ENCODE measurements around the gene ARL5C. TPM values are rescaled to one million over a fixed set of nuclear protein-coding genes. Genes with fewer than 3 reads are reported as not detected.

The ARL5C gene
- total and polyA plus RNA-seq, 2 donors (not counting 1 experiment from before 2014, with no cell fraction given), result not detected

- H3K9me3 Mint-ChIP-seq (ENCODE audit: insufficient read depth), result no peaks in the 10 kb centered on the region
- ATAC-seq (ENCODE audit: low read depth) (peak; percentile 62), DNase-seq (no peak)
- intact Hi-C loops (cut with micrococcal nuclease), result loop anchor here (1.0 to 10.0 kb wide), 3 partner anchors 10 to 205 kb away; partner anchors contain the start of genes FBXL20 and PLXDC1
- Histone ChIP-seq H3K4me1 (ENCODE audit: control insufficient read depth in 2 of 2, insufficient read depth in 2 of 2, low read length in 2 of 2) (peaks cover 37 to 61% of the 10 kb centered on the region in 2 donors), H3K27ac (ENCODE audit: low read length in 2 of 2) (peak overlapping the region; percentile 89 to 99), H3K4me3 (ENCODE audit: control extremely low read depth in 1 of 5, extremely low read depth in 1 of 5, insufficient read depth in 1 of 5, low read depth in 2 of 5, low read length in 4 of 5) (peak overlapping the region; percentile 78 to 100 (median 95)), H3K9ac (ENCODE audit: low read length) (peak overlapping the region; percentile 91), H3K36me3 (replicated peaks in 1 of 2; ENCODE audit: control extremely low read depth in 1 of 2, control insufficient read depth in 1 of 2, extremely low read depth in 1 of 2, insufficient read depth in 2 of 2, low read length in 1 of 2) (peaks cover 2 to 36% of the 10 kb centered on the region in 2 experiments), H3K4me2 (replicated peaks; ENCODE audit: low read depth, low read length, poor library complexity, severe bottlenecking) (peak overlapping the region; percentile 83), H2AFZ (ENCODE audit: insufficient read depth, low read depth, low read length, poor library complexity, severe bottlenecking) (peak overlapping the region; percentile 74), H3K27me3 (replicated peaks in 1 of 4; ENCODE audit: control extremely low read depth in 1 of 4, control insufficient read depth in 3 of 4, insufficient read depth in 4 of 4, low read length in 3 of 4) (no peaks in the 10 kb centered on the region), H3K9me3 (ENCODE audit: control extremely low read depth in 1 of 3, control insufficient read depth in 2 of 3, insufficient read depth in 1 of 3, low read length in 2 of 3) (no peaks in the 10 kb centered on the region), H3K79me2 (ENCODE audit: control insufficient read depth, insufficient read depth, low read length) (peaks cover 20% of the 10 kb centered on the region), H4K20me1 (ENCODE audit: control insufficient read depth, insufficient read depth, low read length, poor library complexity, severe bottlenecking) (peaks cover 38% of the 10 kb centered on the region)
- peaks cover 57% of the 10 kb centered on the region for H3K4me1 Mint-ChIP-seq
- ChIA-PET POLR2A (interaction anchor here (0.6 to 1.9 kb wide), 15 partner anchors 9 to 530 kb away, joined by 3 to 19 read pairs (median 5); partner anchors contain the start of genes CDK12, LASP1, MIEN1 and RPL23), CTCF (interaction anchor here (1.0 to 18.9 kb wide), 8 partner anchors 9 to 216 kb away, joined by 3 to 707 read pairs (median 11); no protein-coding TSS in a partner anchor)
- peak overlapping the region; percentile 89 for H3K4me3 Mint-ChIP-seq
- H3K27me3 Mint-ChIP-seq, result no peaks in the 10 kb centered on the region
- TF ChIP-seq, protein P1, sequence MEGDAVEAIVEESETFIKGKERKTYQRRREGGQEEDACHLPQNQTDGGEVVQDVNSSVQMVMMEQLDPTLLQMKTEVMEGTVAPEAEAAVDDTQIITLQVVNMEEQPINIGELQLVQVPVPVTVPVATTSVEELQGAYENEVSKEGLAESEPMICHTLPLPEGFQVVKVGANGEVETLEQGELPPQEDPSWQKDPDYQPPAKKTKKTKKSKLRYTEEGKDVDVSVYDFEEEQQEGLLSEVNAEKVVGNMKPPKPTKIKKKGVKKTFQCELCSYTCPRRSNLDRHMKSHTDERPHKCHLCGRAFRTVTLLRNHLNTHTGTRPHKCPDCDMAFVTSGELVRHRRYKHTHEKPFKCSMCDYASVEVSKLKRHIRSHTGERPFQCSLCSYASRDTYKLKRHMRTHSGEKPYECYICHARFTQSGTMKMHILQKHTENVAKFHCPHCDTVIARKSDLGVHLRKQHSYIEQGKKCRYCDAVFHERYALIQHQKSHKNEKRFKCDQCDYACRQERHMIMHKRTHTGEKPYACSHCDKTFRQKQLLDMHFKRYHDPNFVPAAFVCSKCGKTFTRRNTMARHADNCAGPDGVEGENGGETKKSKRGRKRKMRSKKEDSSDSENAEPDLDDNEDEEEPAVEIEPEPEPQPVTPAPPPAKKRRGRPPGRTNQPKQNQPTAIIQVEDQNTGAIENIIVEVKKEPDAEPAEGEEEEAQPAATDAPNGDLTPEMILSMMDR (IDR thresholded peaks at IDR 0.05), result no peak
- TF ChIP-seq EZH2 (IDR thresholded peaks at IDR 0.05; ENCODE audit: borderline replicate concordance, insufficient read depth, low read depth, low read length, poor library complexity, severe bottlenecking), result no peak
- no CpG with 5 or more reads among the region's 10 CpGs for WGBS (ENCODE audit: insufficient coverage)
- peak overlapping the region; percentile 100 for H3K27ac Mint-ChIP-seq
Measured at GRCh38 chr17:39199820-39200069, 33.8 kb upstream of the ARL5C start.

DNA sequence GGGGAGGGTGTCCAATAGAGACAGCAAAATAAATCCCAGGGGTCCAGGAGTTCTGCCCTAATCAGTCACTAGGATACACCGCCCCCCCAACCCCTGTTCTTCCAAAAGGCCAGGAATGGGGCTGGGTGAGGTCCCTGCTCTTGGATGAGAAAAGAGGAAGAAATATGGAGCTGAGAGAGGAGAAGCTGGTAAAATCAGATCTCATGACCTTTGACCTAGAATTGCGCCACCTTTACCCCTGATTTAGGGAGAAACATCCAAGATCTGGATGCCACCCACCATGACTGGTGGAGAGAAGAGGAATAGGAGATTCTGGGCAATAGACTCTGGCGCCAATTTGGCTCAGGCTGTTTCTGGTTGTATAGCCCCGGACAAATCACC is 32.2 kb upstream of the ARL5C start:
- intact Hi-C loops (cut with micrococcal nuclease), result loop anchor here (5.0 kb wide), 1 partner anchor 46 kb away; the partner anchor contains the start of gene PLXDC1
- ChIA-PET CTCF (interaction anchor here (1.9 to 18.9 kb wide), 3 partner anchors 9 to 42 kb away, joined by 12 to 707 read pairs (median 12); no protein-coding TSS in a partner anchor), POLR2A (no interaction called here)
- H3K4me3 ChIP-seq (ENCODE audit: control extremely low read depth in 1 of 5, extremely low read depth in 1 of 5, insufficient read depth in 1 of 5, low read depth in 2 of 5, low read length in 4 of 5), result peak overlapping the region in 4 of 5 experiments; percentile 53 to 87 (median 70)
- H3K79me2 ChIP-seq (ENCODE audit: control insufficient read depth, insufficient read depth, low read length), result peaks cover 20% of the 10 kb centered on the region
- Mint-ChIP-seq H3K27ac (peak overlapping the region; percentile 37), H3K4me3 (peak overlapping the region; percentile 89), H3K9me3 (ENCODE audit: insufficient read depth) (no peaks in the 10 kb centered on the region), H3K27me3 (no peaks in the 10 kb centered on the region), H3K4me1 (peaks cover 54% of the 10 kb centered on the region)
- H3K4me1 ChIP-seq (ENCODE audit: control insufficient read depth in 2 of 2, insufficient read depth in 2 of 2, low read length in 2 of 2), result peaks cover 37 to 61% of the 10 kb centered on the region in 2 donors
- H3K9ac ChIP-seq (ENCODE audit: low read length), result peak overlapping the region; percentile 77
- 100% methylated on average over 1 of the region's 4 CpGs for WGBS (ENCODE audit: insufficient coverage)
- H3K36me3 ChIP-seq (replicated peaks in 1 of 2; ENCODE audit: control extremely low read depth in 1 of 2, control insufficient read depth in 1 of 2, extremely low read depth in 1 of 2, insufficient read depth in 2 of 2, low read length in 1 of 2), result peaks cover 2 to 21% of the 10 kb centered on the region in 2 experiments
- ATAC-seq (ENCODE audit: low read depth) (no peak), DNase-seq (no peak)
- peak overlapping the region; percentile 98 for H3K4me2 ChIP-seq (replicated peaks; ENCODE audit: low read depth, low read length, poor library complexity, severe bottlenecking)
- no peak overlapping the region for H3K27ac ChIP-seq (ENCODE audit: low read length in 2 of 2)
- H3K9me3 ChIP-seq (ENCODE audit: control extremely low read depth in 1 of 3, control insufficient read depth in 2 of 3, insufficient read depth in 1 of 3, low read length in 2 of 3), result no peaks in the 10 kb centered on the region
- H3K27me3 ChIP-seq (replicated peaks in 1 of 4; ENCODE audit: control extremely low read depth in 1 of 4, control insufficient read depth in 3 of 4, insufficient read depth in 4 of 4, low read length in 3 of 4), result no peaks in the 10 kb centered on the region
- H4K20me1 ChIP-seq (ENCODE audit: control insufficient read depth, insufficient read depth, low read length, poor library complexity, severe bottlenecking), result peaks cover 30% of the 10 kb centered on the region
- H2AFZ ChIP-seq (ENCODE audit: insufficient read depth, low read depth, low read length, poor library complexity, severe bottlenecking), result peak overlapping the region; percentile 93
- no peak for TF ChIP-seq EZH2 (IDR thresholded peaks at IDR 0.05; ENCODE audit: borderline replicate concordance, insufficient read depth, low read depth, low read length, poor library complexity, severe bottlenecking)
- TF ChIP-seq, protein P1 (IDR thresholded peaks at IDR 0.05), result no peak

All from B cell (primary cell).